Measurements from ENCODE around the gene ATG4D. TPM values are rescaled to one million over a fixed set of nuclear protein-coding genes. Genes with fewer than 3 reads are reported as not detected.

Gene ATG4D
- total and polyA plus RNA-seq, 11 donors: 47.3 to 83.5 (median 55.9) TPM

GRCh38 chr19:10503002-10503789 lies 40.5 kb upstream of the ATG4D start, which contains the start of gene KEAP1:
Gene KEAP1 (minus strand): TSS chr19:10503356. CDS start chr19:10500033, 3,323 bp downstream.
- H3K4me1 ChIP-seq: peaks cover 0 to 42% (median 33%) of the 10 kb centered on the region in 12 donors

GRCh38 chr19:10505583-10506229 lies 38.0 kb upstream of the ATG4D start:
- H3K27me3 ChIP-seq: peaks cover 0 to 19% (median 6%) of the 10 kb centered on the region in 9 donors
- TF ChIP-seq CTCF (IDR thresholded peaks at IDR 0.05) (peak; percentile 56 to 86 (median 76)), POLR2A (IDR thresholded peaks at IDR 0.05) (no peak)
- H3K9me3 ChIP-seq: no peaks in the 10 kb centered on the region
- no peaks in the 10 kb centered on the region for H3K36me3 ChIP-seq
- H3K27ac ChIP-seq: no peak overlapping the region
- peaks cover 0 to 24% (median 13%) of the 10 kb centered on the region in 12 donors for H3K4me1 ChIP-seq
- intact Hi-C loops (cut with DNase I): loop anchor here in 3 of 10 donors (1.0 to 10.0 kb wide), 2 partner anchors 59 to 67 kb away; partner anchors contain the start of genes CDKN2D (in 2 of the 3) and KRI1 (in 2 of the 3)
- WGBS, 4 donors: 30 to 34% (median 31%) methylated on average over 17 of the region's 17 CpGs
- DNase-seq (peak; percentile 66 to 84 (median 73)), ATAC-seq (no peak)
- no peak overlapping the region for H3K4me3 ChIP-seq

More at GRCh38 chr19:10503002-10503789, 40.5 kb upstream of the ATG4D start, which contains the start of gene KEAP1:
- intact Hi-C loops (cut with DNase I): loop anchor here in 8 of 10 donors (2.0 to 10.0 kb wide), 5 partner anchors 39 to 66 kb away; partner anchors contain the start of genes CDKN2D (in 5 of the 8), ATG4D (in 4 of the 8) and KRI1 (in 4 of the 8)
- ATAC-seq (peak in 1 of 4 donors; percentile 18), DNase-seq (peak in 3 of 5 donors; percentile 43 to 75 (median 49))
- 5 to 9% (median 6%) methylated on average over 46 to 73 of the region's 73 CpGs for WGBS, 4 donors
- Histone ChIP-seq H3K9me3 (no peaks in the 10 kb centered on the region), H3K27me3 (no peaks in the 10 kb centered on the region), H3K36me3 (peaks cover 0 to 17% (median 15%) of the 10 kb centered on the region in 9 donors), H3K27ac (peak within 1 kb of the TSS; percentile 96 to 100 (median 99)), H3K4me3 (peak within 1 kb of the TSS; percentile 72 to 99 (median 95))
- TF ChIP-seq CTCF (IDR thresholded peaks at IDR 0.05): no peak
- TF ChIP-seq POLR2A (IDR thresholded peaks at IDR 0.05): no peak

- Histone ChIP-seq H3K4me3 (no peak overlapping the region), H3K9me3 (no peaks in the 10 kb centered on the region), H3K27me3 (peaks cover 2 to 34% (median 14%) of the 10 kb centered on the region in 9 donors), H3K4me1 (peaks cover 0 to 12% (median 4%) of the 10 kb centered on the region in 12 donors), H3K27ac (no peak overlapping the region), H3K36me3 (no peaks in the 10 kb centered on the region)
- intact Hi-C loops (cut with DNase I): loop anchor here in 2 of 10 donors (10.0 kb wide), 1 partner anchor 57 kb away; the partner anchor contains the start of genes CDKN2D (in 2 of the 2) and KRI1 (in 2 of the 2)
- TF ChIP-seq POLR2A (IDR thresholded peaks at IDR 0.05) (no peak), CTCF (IDR thresholded peaks at IDR 0.05) (no peak)
- no peak for DNase-seq
- WGBS, 4 donors: 87 to 94% (median 91%) methylated on average over 16 of the region's 16 CpGs
- ATAC-seq: no peak
Measured at GRCh38 chr19:10508036-10508435, 35.7 kb upstream of the ATG4D start.
